ENCODE data around the gene SLC2A9.

Gene SLC2A9

DNA sequence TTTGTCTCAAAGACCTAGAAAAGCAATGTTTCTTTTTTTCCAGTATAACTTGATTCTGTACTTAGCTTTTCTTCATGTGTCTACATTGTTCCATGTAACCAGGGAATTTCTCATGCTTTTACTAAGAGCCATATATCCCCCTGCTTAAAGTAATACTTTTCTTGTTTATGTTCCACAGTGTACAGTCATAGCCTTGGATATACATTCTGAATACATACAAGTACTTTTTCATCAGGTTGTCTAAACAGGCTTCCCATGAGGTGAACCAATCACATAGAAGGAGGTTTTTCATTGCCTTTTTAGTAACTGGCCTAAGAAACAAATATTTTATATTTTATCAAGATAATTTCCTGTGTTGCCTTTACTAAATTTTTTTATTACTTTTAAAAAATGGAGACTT, 52.8 kb downstream of the SLC2A9 start:
- DNase-seq (ENCODE audit: extremely low read depth in 1 of 2, low read depth in 1 of 2) = no peak

DNA sequence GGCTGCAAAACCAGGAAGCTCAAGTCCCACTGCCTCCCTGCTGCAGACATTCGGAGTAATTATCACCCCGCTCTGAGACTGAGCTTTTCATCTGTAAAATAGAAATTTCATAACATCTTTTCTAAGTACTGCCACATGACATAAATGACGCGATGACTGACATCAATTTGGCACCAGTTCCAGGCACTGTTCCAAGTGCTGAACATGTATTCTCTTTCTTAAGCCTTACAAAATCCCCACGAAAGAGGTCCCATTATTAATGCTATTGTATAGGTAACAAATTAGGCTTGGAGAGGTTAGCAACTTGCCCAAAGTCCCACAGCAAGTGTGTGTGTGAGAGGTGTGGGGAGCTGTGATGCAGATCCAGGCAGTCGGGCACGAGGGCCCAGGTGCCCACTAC, 56.4 kb downstream of the SLC2A9 start:
- DNase-seq (ENCODE audit: extremely low read depth in 1 of 2, low read depth in 1 of 2) = no peak

DNA sequence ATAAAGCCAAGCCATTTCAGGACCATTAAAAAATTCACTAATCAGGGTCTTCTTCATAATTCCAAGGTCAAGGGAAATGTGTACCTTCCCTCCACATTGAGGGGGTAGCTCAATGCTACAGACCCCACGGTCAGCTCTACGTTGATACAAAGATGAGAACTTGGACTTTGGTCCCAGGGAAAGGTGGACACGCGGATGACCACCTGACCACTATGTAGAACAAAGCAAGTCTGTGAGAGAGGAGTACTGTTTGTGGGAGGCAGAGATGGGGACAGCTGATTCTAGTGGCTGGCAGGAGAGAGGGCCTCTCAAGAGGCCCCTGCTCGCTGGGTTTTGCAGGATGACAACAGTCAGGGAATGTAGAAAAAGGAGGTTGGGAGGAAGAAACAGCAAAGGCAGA, 58.0 kb downstream of the SLC2A9 start:
- DNase-seq (ENCODE audit: extremely low read depth in 1 of 2, low read depth in 1 of 2) = no peak

DNA sequence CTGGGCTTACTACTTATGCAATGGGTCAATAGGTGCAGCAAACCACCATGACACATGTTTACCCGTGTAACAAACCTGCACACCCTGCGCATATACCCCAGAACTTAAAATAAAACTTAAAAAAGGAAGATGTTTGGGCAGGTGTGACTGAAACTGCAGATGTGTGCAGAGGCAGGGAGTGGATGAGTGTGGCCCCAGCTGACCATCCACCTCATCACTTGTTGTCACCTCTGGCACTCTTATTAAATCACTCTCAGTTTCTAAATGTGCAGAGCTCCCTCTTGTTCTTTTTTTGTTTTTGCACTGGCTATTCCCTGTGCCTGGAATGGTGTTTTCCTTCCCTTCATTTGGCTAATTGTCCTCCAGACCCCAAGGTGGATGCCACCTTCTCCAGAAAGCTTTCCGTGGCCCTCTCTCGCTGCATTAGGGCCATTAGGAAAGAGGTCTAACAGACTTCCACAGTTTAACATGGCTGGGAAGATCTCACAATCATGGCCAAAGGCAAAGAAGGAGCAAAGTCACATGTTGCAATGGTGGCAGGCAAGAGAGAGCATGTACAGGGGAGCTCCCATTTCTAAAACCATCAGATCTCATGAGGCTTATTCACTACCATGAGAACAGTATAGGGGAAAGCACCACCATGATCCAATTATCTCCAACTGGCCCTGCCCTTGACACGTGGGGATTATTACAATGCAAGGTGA, 58.5 kb downstream of the SLC2A9 start:
- no peak for DNase-seq (ENCODE audit: extremely low read depth in 1 of 2, low read depth in 1 of 2)

DNA sequence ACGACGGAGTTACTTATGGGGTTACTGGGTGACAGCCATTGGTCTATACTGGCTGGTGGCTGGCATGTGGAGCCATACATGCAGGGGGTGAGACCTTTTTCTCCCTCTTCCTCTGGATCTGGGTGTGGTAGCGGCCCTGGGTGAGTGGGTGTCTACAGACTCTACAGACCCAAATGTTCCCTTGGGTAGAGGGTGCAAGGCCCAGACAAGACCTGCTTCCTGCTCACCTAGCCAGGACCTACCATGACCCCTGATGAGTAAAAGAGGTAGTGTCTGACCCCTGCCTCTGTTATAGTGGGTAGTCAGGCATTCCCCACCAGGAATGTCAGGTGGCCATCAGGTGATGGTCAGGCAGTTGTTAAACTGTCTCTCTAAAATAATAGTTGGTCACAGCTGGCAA, 66.8 kb downstream of the SLC2A9 start:
- DNase-seq (ENCODE audit: extremely low read depth in 1 of 2, low read depth in 1 of 2) = no peak

DNA sequence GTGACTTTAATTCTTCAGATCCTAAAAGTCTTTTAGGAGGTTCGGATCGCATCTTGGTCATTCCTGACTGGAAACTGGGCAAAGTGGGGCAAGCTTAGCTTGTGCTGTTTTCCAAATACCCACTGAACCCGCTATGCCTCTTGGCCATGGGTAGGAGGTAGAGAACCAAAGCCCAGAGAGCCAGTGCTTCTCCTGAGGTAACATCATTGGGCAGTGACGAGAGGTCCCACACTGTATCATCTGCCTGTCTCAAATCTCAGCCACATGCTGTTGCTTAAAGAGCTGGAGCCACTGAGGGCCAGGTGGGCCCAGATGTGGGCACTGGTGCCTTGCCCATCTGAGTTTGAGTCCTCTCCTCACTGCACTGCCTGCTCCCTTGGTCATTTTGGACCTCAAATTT, 68.2 kb downstream of the SLC2A9 start:
- no peak for DNase-seq (ENCODE audit: extremely low read depth in 1 of 2, low read depth in 1 of 2)

DNA sequence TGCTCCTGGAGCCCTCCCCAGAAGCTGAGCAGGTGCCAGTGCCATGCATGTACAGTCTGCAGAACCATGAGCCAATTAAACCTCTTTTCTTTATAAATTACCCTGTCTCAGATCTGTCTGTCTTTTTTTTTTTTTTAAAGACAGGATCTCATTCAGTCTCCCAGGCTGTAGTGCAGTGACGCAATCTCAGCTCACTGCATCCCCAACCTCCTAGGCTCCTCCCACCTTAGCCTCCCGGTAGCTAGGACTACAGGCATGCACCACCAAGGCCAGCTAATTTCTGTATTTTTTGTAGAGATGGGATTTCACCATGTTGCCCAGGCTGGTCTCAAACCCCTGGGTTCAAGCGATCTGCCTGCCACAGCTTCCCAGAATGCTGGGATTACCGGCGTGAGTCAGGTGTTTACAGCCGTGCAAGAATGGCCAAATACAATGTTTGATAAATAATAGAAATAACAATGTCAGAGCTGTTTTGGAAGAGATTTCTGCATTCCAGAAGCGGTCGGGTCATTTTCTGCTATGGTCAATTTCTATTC, 68.8 kb downstream of the SLC2A9 start:
- no peak for DNase-seq (ENCODE audit: extremely low read depth in 1 of 2, low read depth in 1 of 2)

DNA sequence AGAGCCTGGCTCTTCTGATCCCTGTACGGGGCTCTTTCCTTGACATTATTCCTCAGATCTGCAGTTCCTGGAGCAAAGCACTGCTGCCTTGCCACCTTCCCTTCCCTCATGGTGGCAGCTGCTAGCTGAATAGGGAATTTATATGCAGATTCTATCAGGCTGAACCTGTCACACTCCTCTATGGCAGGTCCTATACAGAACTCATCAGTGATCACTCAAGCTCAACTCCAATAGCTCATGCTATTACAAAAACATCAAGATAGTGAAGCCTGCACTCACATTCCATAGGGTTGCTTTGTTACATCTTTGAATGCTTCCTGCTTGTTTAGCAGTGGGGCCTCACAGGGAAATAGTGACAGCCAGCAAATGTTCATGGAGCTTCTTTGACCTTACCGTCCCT, 71.7 kb downstream of the SLC2A9 start:
- DNase-seq (ENCODE audit: extremely low read depth in 1 of 2, low read depth in 1 of 2) = no peak

DNA sequence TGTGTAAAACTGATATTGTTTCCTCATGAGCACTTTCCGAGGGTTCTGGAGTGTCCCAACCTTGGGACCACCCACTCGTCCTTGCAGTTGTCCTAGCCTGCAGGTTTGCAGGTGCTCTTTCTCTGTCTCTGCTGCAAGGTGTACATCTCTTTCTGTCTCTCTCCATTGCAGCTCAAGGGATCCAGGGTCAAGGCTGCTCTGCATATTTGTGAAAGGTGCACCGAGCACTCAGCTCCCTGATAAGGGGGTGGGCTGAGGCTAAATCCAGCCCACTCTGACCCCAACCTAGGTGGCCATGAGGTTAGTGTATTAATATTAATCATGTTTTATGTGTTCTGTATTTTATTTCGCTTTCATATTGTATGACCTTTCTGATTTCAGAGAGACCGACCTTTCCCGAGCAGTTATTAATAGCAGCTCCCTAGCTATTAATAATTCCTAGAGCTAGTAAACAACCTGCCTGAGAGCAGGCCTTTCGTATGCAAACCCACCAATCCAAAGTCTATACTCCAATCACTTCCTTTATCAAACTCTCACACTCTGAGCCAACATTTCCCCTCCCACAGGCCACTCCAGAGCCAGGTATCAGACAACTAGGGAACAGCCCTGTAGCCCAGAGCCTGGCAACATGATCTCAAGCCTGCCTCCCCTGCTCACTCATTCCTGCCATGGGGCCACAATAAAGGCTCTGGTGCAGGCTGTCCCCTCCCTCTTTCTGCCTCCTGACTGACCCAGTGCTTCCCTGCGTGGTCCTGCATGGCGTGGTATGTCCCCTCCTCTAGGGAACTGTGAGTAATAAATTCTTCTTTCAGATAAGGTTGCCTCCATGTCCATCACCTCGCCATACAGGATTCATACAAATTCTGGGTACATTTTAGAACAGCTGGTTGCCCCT, 73.9 kb downstream of the SLC2A9 start:
- DNase-seq (ENCODE audit: extremely low read depth in 1 of 2, low read depth in 1 of 2) = no peak

DNA sequence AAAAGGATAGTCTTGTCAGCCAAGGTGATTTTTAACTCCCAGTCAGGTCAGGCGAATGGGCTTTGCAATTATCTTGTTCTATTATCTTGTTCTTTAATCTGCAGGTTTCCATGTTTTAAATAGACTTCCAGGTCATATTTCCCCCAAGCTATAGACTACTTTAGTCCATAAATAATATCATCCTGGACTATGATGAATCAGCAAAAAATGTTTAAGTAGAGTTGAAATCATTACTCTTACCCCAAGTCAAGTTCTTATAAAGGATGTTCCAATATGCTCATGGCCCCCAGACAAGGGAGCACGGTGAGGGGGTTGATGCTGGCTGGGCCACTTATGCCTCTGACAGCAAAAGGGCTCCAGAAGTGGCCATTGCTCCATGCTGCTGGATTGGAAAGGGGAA, 75.1 kb downstream of the SLC2A9 start:
- no peak for DNase-seq (ENCODE audit: extremely low read depth in 1 of 2, low read depth in 1 of 2)

DNA sequence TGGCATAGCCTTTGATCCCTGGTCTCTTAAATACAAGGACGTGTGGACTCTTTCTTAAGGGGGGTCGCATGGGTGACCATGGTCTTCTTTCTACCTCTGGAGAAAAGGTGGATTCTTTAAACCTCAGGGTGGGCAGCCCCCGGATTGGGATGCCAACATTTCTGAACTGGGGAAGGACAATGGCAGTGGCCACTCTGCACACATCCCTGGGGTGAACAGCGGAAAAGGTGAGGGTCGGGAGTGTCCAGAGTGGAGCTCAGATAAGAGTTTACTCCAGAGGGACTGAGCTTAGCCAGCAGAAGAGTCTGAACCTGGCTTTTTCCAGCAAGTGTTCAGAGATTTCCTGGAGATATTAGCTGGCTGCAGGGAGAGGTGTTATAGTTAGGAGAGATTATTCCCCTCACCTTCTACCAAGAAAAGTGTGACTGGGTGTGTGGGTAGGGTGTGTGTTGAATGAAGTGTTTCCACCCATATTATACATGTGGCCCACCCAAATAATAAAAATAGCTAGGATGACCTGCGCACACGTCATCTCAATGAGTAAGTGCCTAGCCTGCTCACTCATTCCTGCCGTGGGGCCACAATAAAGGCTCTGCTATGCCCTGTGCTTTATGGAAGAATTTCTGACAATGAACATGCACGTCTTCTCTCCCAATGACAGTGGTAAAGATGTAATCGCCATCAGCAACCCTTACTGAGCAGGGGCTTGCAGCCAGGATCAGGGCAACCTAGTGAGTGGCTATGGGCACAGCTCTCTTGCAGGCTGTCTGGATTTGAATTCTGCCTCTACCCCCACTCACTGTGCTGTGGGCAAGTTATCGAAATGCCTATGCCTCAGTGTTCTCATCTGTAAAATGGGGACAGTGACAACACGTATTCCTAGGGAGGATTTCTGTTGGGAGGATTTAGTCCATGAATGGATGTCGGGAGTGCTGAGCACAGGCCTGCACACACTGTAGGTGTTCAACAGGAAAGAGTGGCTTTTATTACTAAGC, 76.6 kb downstream of the SLC2A9 start:
- no peak for DNase-seq (ENCODE audit: extremely low read depth in 1 of 2, low read depth in 1 of 2)

DNA sequence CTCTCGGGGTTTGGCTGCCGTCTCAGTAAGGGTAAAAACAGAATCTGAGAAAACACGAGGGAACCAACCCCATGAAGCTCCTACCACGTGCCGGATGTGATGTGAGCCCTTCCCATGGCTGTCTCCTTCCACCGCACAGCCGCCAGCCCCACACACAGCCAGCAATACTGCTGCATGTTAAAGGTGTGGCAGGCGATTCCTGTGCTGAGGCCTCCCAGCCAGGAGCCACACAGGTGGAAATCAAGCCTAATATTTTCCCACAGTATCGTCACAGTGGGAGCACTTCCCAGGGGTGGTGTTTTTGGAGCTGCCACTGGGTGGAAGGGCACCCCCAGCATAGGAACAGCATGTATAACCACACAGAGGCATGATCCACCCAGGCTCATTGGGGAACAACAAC, 77.5 kb downstream of the SLC2A9 start:
- no peak for DNase-seq (ENCODE audit: extremely low read depth in 1 of 2, low read depth in 1 of 2)

DNA sequence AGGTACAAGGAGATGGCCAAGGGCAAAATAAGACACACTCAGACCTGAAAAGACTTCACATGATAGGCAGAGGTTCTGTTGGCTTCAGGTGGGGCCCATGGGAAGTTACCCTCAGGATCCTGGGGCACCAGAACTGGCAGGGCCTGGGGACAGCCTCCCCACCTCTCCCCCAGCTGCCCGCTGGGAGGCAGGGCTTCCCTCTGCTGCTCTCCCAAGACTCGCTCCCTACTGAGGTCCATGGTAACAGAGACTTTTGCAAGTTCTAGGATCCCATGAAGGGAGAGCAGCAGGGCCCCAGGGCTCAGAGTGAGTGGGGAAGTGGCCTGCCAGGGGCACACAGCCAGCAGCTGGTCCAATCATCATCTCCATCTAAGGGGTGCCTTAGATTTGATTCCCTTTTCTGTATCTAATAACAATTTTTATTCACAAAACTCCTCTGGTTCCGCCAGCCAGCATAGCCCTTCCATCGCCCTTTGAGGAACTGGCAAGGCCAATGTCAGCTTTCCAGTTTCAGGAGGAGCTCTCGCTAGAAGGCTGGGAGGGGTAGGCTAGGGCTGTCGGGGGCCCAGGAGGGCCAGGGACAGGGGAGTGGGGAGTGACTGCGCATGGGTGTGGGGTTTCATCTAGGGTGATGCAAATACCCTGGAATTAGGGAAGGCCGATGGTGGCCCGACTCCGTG, 78.2 kb downstream of the SLC2A9 start:
- no peak for DNase-seq (ENCODE audit: extremely low read depth in 1 of 2, low read depth in 1 of 2)

DNA sequence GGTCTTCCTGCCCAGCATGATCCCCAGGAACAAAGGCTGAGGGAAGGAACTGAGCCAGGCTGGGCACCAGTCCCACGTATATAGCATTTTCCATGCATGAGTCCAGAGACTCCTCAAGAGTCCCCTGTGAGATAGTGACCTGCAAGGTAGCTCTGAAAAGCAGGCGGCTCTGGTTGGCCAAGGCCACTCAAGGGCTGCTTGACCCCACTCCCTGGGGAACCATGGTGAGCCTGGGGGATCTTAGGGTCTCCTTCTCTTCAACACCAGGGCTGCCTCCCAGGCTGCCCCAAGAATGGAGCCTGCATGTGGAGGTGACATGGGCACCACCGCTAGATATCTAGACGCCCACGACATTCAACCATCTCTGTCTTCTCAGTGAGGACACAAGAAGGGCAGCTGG, 79.2 kb downstream of the SLC2A9 start:
- no peak for DNase-seq (ENCODE audit: extremely low read depth in 1 of 2, low read depth in 1 of 2)

DNA sequence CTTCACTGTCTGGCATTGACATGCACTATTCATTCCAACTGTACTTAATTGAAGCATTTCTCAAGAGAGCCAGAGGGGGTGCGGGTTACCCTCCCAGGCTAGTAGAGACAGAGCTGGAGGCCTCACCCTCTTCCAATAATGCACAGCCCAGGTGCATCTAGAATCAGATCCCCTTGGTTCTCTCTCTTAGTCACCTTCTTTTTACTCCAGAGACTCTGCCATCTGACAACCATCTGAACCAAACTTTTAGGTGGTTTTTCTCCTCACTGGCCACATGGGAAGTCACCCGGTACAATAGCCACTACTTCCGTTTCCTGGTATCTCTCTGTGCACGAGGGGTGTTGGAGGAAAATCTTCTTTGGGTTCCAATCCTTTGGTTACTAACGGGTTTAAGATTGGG, 81.3 kb downstream of the SLC2A9 start:
- no peak for DNase-seq (ENCODE audit: extremely low read depth in 1 of 2, low read depth in 1 of 2)

DNA sequence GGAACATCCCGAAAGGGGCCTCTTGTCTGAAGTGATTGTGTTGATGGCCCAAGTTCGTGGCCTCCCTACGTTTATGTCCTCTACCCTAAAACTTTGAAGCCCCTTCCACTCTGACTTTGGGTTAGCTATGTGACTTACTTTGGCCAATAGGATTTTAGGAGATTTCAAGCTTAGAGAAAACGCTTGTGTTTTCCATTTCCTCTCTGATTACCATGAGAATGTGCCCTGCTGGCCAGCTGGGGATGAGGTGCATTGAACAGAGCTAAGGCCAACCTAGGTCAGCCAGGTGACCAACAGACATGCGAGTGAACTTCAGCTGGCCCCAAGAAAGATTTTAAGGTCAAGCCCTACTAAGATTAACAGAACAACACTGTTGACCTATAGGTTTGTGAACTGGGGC, 82.4 kb downstream of the SLC2A9 start:
- no peak for DNase-seq (ENCODE audit: extremely low read depth in 1 of 2, low read depth in 1 of 2)

DNA sequence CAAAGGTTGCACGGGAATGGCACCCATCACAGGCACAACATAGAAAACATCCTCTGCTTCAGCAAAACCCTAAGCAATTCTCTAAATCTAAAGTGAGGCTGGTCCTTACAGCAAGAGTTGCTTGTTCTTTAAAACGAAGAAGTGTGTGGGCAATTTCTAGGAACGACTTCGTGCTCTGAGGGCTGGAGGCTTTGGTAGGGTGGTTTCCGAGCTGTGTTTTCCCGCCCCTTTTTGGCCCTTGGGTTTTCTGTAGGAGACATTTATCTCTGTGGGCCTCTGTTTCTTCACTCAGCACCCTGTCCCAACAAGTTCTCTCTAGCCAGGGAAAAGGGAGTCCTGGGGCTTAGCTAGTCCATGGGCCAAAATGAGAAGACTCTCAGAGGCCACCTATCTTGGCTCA, 84.2 kb downstream of the SLC2A9 start:
- no peak for DNase-seq (ENCODE audit: extremely low read depth in 1 of 2, low read depth in 1 of 2)

DNA sequence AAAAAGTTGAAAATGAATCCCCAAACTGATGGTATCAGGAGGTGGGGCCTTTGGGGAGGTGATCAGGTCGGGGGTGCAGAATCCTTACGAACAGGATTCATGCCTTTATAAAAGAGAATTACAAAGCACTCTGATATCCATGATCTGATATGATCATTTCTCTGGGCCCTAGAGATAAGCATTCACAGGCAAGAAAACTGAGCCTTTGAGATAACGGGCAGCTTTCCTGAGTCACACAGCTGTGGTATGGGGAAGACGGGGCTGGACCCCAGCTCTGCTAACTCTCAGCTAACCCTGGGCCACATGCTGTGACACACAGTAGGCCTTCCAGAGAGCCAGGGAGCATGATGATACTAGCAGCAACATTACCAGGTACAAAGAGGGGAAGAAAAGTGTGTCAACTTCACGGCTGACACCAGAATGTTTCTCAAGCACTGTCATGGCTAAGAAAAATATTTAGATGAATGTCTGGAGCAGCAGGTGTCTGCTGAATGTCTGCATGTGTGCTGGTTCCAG, 85.1 kb downstream of the SLC2A9 start:
- no peak for DNase-seq (ENCODE audit: extremely low read depth in 1 of 2, low read depth in 1 of 2)

DNA sequence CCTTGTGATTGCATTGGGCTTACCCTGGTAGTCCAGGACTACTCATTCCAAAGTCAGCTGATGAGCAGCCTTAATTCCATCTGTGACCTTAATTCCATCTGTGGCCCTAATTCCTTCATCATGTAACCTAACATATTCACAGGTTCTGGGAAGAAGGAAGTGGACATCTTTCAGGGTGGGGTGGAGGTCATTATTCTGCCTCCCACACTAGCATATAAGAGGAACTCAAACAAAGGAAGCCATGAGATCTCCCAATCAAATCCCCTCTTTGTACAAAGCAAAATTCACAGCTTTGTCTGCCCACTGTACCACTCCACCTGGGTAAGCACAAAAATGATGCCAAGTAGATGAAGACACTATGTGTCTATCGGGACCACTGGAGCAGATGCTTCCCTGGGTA, 87.3 kb downstream of the SLC2A9 start:
- no peak for DNase-seq (ENCODE audit: extremely low read depth in 1 of 2, low read depth in 1 of 2)

DNA sequence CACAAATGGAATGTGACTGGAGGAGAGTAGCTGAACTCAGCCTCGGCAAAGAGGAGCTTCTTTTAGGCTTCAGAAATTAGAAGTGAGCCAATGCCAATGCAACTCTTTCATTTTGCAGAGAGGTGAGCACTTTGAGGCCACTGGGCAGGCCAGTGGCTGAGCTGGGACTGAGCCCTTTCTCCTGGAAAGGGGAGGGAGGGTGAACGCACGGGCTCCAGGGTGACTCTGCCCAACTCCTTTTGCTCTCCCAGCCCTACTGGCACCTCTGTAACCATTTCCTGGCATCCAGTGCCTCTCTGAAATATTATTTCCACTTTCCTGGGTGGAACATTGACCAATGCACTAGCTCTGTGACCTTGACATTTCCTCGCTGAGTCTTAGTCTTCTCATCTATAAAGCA, 88.1 kb downstream of the SLC2A9 start:
- no peak for DNase-seq (ENCODE audit: extremely low read depth in 1 of 2, low read depth in 1 of 2)

All from activated CD8-positive, alpha-beta memory T cell treated with anti-CD3 and anti-CD28 coated beads for 1 hour (primary cell).